HT-29 (cell line): ENCODE data around the gene ARHGAP10. TPM values are rescaled to one million over a fixed set of nuclear protein-coding genes. Genes with fewer than 3 reads are reported as not detected.
A peak's percentile ranks its signal among the peaks of the same experiment; 100 is the strongest.

Source experiments
- DNase-seq: peaks from one replicate; pipeline ENCODE4 v3.0.0-alpha.2; 2015; ENCODE audit warnings: low spot score
- total RNA-seq: library from RNA; depleted of rRNA; stranded (reverse); fragments of >200 nt; shearing (Covaris generic); gene quantifications from 2 replicates; pipeline ENCODE4 v1.2.3, GENCODE V29; 2014

The ARHGAP10 gene
- total RNA-seq, 1 experiment from 2014 or later: 9.3 TPM

DNA sequence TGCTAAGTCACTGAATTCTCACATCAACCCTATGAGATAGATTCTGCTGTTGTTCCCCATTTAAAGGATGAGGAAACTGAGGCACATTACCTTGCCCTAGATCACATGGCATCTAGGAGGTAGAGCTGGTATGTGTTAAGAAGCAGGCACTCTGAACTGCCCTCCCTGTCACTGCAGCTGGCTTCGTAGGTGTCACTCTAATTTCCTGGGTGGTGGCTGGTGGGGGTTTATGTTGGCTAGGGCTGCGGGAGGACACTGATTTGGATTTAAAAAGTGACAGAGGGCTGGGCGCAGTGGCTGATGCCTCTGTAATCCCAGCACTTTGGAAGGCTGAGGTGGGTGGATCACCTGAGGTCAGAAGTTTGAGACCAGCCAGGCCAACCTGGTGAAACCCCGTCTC, 93.0 kb downstream of the ARHGAP10 start:
- no peak for DNase-seq

- DNase-seq: peak; percentile 50
Observed at GRCh38 chr4:147825451-147826287, 93.8 kb downstream of the ARHGAP10 start.

DNA sequence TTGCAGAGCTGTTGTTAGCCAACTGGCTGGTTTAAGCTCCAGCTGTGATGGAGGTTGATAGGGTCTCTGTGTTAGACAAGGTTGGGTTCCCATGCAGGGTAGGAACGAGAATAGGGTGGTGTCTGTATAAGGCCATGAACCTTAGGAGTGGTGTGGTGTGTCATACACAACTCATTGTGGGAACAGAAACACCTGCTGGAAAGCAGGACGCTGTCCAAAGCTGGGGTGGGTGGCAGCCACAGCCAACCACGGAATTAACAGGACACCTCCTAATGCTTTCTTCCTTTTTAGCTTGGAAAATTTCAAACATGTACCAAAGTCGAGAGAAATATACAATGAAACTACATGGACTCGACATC, 94.4 kb downstream of the ARHGAP10 start:
- DNase-seq: no peak

DNA sequence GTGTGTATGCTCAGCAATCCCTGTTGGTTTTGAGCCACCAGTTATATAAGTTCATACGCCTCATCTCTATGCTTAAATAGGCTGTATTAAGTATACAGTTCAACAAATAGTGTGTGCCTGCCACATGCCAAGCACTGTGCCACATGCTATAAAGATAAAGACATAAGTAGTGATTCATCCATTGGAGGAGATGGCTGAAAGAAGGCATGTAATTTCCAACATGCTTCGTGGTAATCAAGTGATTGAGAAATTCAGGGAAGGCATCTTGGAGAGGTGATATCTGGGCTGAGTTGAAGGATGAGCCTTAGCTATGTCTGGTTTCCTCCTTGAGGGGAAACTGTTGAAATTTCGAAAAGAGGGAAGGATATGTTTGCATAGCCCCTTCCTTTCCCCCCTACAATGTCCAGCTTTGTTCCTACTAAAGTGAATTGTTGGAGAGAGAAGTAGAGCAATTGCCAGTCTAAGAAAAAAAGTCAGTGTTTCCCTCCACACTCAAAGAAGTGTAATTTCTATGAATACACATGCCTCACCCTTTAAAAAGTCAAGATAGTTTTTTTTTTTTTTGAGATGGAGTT, 96.5 kb downstream of the ARHGAP10 start:
- DNase-seq: no peak

DNA sequence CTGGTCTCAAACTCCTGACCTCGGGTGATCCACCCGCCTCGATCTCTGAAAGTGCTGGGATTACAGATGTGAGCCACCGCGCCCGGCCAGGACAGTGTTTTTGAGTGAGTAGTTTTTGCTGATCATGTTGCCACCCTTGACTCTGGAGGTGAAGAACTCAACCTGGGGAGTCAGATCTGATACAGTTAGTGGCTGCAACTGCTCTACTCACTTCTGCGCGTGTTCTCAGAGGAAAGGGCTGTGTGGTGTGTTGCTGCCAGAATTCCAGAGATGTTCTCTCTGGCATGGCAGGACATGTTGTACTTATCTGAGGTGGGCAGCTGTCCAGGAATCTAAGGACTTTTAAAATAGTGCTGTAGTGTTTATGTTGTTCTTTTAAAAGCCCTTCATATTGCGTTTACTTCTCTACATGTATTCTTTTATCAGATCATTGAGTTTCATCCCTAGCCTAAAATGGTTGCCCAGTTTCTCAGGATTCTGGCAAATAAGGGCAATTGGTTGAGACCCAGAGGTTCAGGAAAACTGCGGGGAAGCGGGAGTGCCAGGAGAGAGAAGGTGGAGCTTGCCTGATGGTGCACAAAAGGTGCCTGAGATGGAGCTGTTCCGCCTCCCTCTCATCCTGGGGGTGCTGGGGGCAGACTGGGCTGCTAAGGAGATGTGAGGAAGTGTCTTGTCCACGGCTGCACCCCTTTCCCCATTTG, 97.7 kb downstream of the ARHGAP10 start:
- DNase-seq: no peak

DNA sequence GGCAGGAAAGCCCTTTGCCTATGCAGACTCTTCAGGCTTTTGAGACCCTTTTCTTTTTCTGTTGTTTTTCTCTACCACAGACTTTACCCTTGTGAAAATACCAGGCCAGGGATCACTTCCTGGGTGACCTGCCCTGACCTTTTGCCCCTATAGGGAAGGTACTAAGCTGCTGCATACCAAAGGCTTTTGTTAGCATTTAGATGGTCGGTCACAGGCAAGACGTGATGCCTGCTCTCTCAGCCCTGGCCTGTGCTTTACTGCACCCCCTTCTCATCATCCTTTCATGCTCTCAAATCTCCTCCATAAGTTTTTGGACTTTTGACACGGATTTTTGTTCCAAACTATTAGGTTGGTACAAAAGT, 98.2 kb downstream of the ARHGAP10 start:
- no peak for DNase-seq

DNA sequence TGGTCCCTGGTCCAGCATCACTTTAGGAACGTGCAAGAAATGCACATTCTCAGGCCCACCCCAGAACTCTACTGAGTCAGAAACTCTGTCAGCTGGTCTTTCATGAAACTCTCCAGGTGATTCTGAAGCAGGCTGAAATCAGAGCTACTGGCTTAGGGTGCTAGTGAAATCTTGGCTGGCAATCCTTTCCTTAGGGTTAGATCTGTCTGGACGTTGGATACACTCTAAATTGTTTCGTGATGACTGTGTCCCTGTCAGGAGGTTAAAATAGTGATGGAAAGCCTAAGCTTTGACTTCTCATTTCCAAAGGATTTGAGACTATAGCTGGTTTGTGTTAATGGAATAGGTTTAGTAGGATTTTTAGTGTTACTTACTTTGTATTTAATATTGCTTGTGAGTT, 99.1 kb downstream of the ARHGAP10 start:
- no peak for DNase-seq

GRCh38 chr4:147831551-147832171, 99.8 kb downstream of the ARHGAP10 start:
- peak; percentile 46 for DNase-seq

DNA sequence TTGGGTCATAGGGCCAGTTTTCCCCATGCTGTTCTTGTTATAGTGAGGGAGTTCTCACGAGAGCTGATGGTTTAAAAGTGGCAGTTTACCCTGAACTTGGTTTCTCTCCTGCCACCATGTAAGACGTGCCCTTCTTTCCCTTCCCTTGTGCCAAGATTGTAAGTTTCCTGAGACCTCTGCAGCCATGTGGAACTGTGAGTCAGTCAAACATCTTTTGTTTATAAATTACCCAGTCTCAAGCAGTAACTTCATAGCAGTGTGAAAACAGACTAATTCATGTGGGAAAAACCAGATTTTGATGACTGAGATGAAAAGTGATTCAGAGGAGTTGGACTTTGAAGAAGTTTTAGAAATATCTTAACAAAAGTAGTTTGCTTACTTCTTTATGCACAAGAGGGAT, 101.4 kb downstream of the ARHGAP10 start:
- no peak for DNase-seq

DNA sequence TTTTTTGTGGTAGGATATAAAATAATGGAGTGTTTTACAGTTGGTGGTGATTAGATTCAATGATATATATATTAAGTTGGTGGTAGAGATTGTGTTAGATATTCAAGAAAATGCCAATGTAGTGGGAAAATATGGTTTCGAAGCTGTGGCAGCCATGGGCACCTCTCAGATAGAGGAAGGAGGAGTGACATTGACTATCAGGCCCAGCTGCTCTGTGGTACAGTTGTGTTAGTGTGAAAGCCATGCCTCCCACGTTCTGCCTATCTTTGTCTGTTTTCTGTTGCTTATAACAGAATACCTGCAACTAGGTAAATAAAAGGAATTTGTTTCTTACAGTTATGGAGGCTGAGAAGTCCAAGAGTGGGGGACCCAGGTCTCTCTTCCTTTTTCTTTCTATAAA, 101.9 kb downstream of the ARHGAP10 start:
- DNase-seq: no peak

DNA sequence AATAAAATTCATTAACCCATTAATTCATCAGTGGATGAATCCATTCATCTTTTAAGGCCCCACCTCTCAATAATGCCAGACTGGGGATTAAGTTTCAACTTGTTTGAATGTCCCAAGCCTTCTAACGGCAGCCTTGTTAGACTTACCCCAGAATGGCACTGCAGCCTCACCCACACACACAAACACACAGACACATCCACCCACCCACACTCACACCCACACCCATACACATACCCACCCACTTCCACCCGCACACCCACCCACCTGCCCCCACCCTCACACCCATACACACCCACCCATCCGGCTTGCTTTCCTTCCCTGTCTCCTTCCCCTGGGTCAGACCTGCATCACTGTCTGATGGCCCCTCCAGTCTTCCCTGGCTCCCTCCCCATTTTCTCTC, 102.6 kb downstream of the ARHGAP10 start:
- DNase-seq: no peak

GRCh38 chr4:147836807-147837206, 104.9 kb downstream of the ARHGAP10 start:
- DNase-seq: no peak

DNA sequence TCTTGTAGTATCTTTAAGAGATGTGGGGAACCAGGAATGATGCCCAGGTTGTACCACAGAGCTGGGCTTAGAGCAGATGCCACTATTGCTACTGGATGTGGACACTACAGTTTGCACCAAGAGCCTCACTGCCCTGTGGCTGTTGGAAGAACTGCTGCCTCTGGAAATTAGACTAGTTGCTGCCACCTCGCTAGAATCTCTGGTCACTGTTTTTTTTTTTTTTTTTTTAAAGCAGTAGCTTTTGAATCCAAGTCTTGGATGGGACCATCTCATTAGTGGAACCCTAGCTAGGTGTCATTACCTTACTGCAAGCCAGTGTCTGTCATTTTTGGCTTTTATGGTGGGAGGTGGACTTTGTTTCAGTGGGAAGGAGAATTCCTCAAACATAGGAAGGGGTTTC, 105.5 kb downstream of the ARHGAP10 start:
- peak; percentile 25 for DNase-seq

DNA sequence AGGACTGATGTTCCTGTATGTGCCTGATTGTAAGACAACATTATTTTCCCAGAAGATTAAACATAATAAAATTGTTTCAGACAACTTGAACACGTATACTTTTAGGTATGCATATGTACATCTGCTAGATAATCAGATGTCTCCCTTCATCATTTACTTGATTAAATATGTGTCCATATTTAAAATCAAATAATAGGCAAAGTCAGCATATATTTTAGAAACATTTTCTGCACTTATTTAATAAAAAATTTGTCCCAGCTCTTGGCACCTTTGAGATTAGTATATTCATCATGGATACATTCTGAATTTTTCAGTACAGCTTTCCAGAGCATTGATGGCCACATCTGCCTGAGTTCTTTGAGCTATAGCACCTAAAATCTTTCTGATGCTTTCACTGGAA, 106.0 kb downstream of the ARHGAP10 start:
- DNase-seq: no peak

GRCh38 chr4:147839200-147839599, 107.3 kb downstream of the ARHGAP10 start:
- DNase-seq: no peak

DNA sequence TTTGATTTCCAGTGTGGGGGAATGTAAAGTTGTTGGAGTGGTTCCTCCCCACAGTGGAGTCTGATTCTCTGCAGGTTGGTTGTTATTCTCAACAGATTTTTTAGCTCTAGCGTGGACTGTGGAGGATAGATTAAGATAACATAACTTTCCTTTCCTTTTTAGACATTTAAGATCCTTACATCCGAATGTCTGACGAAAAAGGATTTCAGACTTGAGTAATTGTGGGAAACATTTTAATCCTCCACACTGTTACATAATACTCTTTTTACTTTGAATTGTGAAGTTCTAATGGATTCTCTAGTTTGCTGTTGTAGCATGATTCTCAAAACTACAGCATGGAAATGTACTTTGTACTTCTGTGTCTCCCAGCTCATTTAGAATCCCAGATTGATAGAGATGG, 107.8 kb downstream of the ARHGAP10 start:
- DNase-seq: no peak

DNA sequence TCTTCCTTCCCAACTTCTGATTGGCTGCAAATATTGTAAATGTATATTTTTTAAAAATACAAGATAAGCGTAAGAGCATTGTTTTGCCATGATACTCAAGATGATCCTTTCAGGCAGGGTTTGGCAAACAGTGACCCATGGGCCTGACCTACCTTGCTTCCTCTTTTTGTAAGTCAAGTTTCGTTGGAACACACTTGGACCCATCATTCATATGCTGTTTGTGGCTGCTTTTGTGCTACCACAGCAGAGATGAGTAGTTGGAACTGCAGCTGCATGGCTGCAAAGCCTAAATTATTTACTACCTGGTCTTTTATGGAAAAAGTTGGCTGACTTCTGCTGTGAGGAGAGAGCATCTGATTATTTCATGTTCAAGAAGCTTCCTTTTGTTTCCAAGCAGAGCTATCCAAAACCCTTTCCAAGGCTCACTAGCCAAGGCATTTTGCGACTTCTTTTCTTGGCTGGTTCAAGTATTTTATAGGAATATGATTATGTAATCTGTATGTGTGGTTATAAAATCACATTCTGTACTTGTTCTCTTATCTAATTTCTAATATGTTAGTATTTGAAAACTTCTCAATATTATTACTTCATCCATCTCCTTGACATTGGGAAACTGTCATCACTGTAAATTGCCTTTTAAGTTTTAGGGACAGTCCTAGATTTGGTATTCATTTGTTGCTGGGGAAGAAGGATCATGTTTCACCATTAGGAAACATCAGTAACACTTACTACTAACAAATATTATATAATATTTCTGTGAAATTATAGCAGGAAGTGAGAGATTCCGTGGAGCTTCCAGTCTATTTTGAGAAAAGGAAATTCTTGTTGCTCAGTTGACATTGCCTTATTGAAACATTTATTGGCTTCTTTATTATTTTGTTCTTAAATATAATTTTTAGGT, 109.2 kb downstream of the ARHGAP10 start:
- DNase-seq: no peak

GRCh38 chr4:147842573-147842972, 110.7 kb downstream of the ARHGAP10 start:
- no peak for DNase-seq

GRCh38 chr4:147843162-147843561, 111.3 kb downstream of the ARHGAP10 start:
- DNase-seq: peak; percentile 67

DNA sequence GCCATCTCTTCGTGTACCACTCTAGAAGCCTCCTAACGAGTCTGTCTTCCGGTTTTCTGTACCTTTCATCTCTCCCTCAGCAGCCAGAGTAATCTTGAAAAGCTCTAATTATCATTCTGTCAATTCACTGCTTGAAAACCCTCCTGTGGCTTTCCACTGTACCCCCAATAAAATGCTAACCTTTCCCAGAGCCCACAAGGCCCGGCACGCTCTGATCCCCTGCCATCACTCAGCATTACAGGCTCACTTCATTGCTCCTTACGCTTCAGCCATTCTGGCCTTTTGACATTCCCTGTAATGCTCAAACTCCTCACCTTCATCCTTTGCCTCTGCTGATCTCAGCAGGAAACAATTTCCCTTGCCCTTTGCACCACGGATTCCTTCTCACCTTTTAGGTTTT, 112.9 kb downstream of the ARHGAP10 start:
- DNase-seq: no peak
